Measurements from ENCODE around the gene MDC1. TPM values are rescaled to one million over a fixed set of nuclear protein-coding genes. Genes with fewer than 3 reads are reported as not detected.
"Not testable (repeated sequence)": the region's sequence is repeated elsewhere in the genome, so short reads cannot be mapped to it uniquely, and the experiment has no call there.

MDC1 gene
- 10 to 100 TPM; 11.4 to 18.1 TPM for total RNA-seq

GRCh38 chr6:30717129-30717844 is at the start of gene MDC1:
MDC1 (minus strand) TSS chr6:30717281; CDS start chr6:30715175, 2,106 bp downstream.
- WGBS, 2 donors = 0 to 1% methylated on average over 22 to 48 of the region's 48 CpGs
- peaks cover 34% of the 10 kb centered on the region for H3K4me1 ChIP-seq
- no peaks in the 10 kb centered on the region for H3K27me3 ChIP-seq
- H3K27ac ChIP-seq = peak within 1 kb of the TSS; percentile 90 to 97 (median 94)
- peaks cover 0 to 1% of the 10 kb centered on the region in 2 donors for H3K36me3 ChIP-seq (replicated peaks in 1 of 2; ENCODE audit: insufficient read depth in 1 of 2, low read depth in 2 of 2)
- H3K4me3 ChIP-seq = peak within 1 kb of the TSS; percentile 24 to 64
- DNase-seq = peak; percentile 99 to 100 (median 100)
- ATAC-seq = peak; percentile 84
- no peaks in the 10 kb centered on the region for H3K9me3 ChIP-seq
- intact Hi-C loops (cut with DNase I) = no loop called here
- TF ChIP-seq POLR2A (IDR thresholded peaks at IDR 0.05) = peak; percentile 70 to 95 (median 93)
- TF ChIP-seq, protein P1, sequence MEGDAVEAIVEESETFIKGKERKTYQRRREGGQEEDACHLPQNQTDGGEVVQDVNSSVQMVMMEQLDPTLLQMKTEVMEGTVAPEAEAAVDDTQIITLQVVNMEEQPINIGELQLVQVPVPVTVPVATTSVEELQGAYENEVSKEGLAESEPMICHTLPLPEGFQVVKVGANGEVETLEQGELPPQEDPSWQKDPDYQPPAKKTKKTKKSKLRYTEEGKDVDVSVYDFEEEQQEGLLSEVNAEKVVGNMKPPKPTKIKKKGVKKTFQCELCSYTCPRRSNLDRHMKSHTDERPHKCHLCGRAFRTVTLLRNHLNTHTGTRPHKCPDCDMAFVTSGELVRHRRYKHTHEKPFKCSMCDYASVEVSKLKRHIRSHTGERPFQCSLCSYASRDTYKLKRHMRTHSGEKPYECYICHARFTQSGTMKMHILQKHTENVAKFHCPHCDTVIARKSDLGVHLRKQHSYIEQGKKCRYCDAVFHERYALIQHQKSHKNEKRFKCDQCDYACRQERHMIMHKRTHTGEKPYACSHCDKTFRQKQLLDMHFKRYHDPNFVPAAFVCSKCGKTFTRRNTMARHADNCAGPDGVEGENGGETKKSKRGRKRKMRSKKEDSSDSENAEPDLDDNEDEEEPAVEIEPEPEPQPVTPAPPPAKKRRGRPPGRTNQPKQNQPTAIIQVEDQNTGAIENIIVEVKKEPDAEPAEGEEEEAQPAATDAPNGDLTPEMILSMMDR (IDR thresholded peaks at IDR 0.05) = peak in 6 of 7 experiments; percentile 22 to 74 (median 62)

DNA sequence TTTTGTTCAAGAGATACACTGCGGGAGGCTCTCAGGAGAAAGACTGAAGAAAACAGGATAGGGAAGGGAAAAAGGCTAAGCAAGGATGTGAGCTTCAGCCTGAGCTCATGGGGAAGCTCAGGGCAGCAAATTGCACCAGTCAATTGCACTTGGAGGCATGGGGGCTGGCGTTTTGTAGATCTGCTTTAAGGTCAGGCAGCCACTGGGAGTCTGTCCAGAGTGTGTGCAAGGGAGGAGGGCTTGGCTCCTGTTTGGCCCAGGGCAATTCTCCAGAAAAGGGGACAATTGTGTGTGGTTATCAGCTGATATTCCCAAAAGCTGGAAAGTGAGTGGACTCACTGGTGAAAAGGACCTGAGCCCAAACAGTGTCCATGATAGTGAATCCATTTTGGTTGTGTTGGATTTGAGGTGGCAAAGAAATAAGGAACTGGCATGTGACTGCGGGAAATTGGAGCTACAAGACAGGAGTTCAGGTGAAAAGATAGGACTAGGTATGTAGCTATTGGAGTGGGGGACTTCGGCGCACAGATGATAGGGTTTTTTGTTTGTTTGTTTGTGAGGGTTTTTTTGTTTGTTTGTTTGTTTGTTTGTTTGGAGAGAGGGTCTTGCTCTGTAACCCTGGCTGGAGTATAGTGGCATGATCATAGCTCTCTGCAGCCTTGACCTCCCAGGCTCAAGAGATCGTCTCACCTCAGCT is 49.5 kb upstream of the MDC1 start:
- Histone ChIP-seq H3K9me3 (no peaks in the 10 kb centered on the region), H3K27ac (peak overlapping the region; percentile 25 to 94 (median 40)), H3K36me3 (replicated peaks in 1 of 2; ENCODE audit: insufficient read depth in 1 of 2, low read depth in 2 of 2) (no peaks in the 10 kb centered on the region), H3K27me3 (no peaks in the 10 kb centered on the region), H3K4me1 (peaks cover 46% of the 10 kb centered on the region), H3K4me3 (no peak overlapping the region)
- TF ChIP-seq POLR2A (IDR thresholded peaks at IDR 0.05) = no peak
- TF ChIP-seq, protein P1 (IDR thresholded peaks at IDR 0.05) = no peak
- intact Hi-C loops (cut with DNase I) = no loop called here
- ATAC-seq (no peak), DNase-seq (peak in 1 of 4 donors; percentile 36)
- WGBS, 2 donors = 51 to 56% methylated on average over 6 of the region's 6 CpGs

DNA sequence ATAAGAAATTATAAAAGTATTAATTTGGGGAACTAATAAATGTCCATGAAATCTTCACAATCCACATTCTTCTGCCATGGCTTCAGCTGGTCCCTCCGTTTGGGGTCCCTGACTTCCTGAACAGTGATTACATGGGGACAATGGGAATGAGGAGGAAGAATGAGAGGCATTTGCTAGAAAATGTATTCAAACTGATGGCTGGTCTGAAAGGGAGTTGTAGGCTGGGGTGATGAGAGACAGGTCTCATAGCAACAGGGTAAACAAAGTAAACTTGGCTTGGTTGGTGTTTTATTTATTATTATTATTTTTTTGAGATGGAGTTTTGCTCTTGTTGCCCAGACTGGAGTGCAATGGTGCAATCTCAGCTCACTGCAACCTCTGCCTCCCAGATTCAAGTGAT is 48.4 kb upstream of the MDC1 start:
- H3K36me3 ChIP-seq (replicated peaks in 1 of 2; ENCODE audit: insufficient read depth in 1 of 2, low read depth in 2 of 2); H3K27me3 ChIP-seq; ATAC-seq; intact Hi-C loops (cut with DNase I); DNase-seq; H3K9me3 ChIP-seq; H3K4me3 ChIP-seq: not testable (repeated sequence)
- H3K4me1 ChIP-seq = peaks cover 46% of the 10 kb centered on the region
- WGBS, 2 donors = 62 to 79% methylated on average over 1 of the region's 1 CpG
- peak overlapping the region in 3 of 4 donors; percentile 29 to 94 (median 89) for H3K27ac ChIP-seq

DNA sequence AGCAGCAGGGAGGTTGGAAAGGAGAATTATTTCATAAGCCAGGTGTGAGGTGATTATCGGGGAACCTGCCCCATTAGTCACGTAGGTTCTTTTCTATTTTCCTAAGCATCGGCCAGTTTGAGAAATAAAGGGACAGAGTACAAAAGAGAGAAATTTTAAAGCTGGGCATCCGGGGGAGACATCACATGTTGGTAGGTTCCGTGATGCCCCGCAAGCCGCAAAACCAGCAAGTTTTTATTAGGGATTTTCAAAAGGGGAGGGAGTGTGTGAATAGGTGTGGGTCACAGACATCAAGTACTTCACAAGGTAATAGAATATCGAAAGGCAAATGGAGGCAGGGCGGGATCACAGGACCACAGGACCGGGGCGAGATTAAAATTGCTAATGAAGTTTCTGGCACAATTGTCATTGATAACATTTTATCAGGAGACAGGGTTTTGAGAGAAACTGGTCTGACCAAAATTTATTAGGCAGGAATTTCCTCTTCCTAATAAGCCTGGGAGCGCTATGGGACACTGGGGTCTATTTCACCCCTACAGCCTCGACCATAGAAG is 47.5 kb upstream of the MDC1 start:
- peaks cover 36% of the 10 kb centered on the region for H3K4me1 ChIP-seq
- peak in 1 of 3 donors; percentile 57 for TF ChIP-seq POLR2A (IDR thresholded peaks at IDR 0.05)
- peak overlapping the region; percentile 74 to 94 (median 86) for H3K27ac ChIP-seq
- H3K9me3 ChIP-seq; H3K4me3 ChIP-seq; ATAC-seq; H3K36me3 ChIP-seq (replicated peaks in 1 of 2; ENCODE audit: insufficient read depth in 1 of 2, low read depth in 2 of 2); DNase-seq; H3K27me3 ChIP-seq; intact Hi-C loops (cut with DNase I): not testable (repeated sequence)
- 45% methylated on average over 13 of the region's 13 CpGs for WGBS, 2 donors

DNA sequence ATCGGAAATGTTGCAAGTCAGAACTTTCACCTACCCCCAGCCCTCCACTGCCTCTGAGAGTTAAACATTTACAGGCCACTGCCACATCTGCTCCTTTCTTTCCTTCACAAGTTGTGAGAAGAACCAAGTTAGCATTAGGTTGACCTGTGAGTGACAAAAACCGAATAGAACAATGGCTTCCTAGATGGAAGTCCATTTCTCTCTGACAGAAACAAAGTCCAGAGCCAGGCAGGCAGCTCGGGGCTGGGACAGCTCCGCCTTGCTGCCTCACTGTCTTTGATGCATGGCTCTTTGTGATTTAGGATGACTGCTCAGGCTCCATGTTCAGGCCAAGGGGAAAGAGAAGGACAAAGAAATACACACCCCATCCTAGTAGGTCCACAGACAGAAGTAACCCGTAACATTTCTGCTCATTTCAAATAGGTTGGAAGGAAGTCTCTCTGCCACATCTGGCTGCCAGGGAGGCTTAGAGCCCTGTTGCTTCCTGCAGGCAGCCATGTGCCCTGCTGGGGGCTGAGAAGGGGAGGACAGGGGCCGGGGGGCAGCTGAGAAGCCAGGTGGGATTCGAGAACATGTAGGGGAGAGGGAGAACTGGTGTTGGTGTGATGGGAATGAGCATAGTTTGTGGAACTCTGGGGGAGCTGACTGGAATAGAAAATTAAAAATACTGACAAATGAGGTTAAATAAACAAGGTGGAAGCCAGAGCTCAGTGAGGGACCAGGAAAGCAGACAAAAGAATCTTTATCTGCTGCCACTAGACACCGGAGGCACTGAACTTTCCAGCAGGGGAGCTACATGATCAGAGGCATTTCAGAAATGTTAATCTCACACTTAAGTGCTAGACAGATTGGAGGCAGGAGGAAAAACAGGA is 46.8 kb upstream of the MDC1 start:
- intact Hi-C loops (cut with DNase I) = no loop called here
- DNase-seq = peak; percentile 40 to 73 (median 56)

More for the DNA sequence above, 46.8 kb upstream of the MDC1 start:
- H3K36me3 ChIP-seq (replicated peaks in 1 of 2; ENCODE audit: insufficient read depth in 1 of 2, low read depth in 2 of 2) = no peaks in the 10 kb centered on the region
- TF ChIP-seq, protein P1 (IDR thresholded peaks at IDR 0.05) = peak in 4 of 7 experiments; percentile 11 to 51 (median 43)
- TF ChIP-seq POLR2A (IDR thresholded peaks at IDR 0.05) = peak in 1 of 3 donors; percentile 52
- ATAC-seq = peak; percentile 85
- no peaks in the 10 kb centered on the region for H3K9me3 ChIP-seq
- H3K4me1 ChIP-seq = peaks cover 29% of the 10 kb centered on the region
- H3K4me3 ChIP-seq = no peak overlapping the region
- 32 to 40% methylated on average over 8 of the region's 8 CpGs for WGBS, 2 donors
- no peaks in the 10 kb centered on the region for H3K27me3 ChIP-seq
- peak overlapping the region; percentile 74 to 94 (median 86) for H3K27ac ChIP-seq

Measured in body of pancreas (tissue), 4 donors.